A673 (cell line): ENCODE results near the gene TBCC. TPM values are rescaled to one million over a fixed set of nuclear protein-coding genes. Genes with fewer than 3 reads are reported as not detected.

ENCODE experiments used
- Bru-seq: library from RNA; stranded (reverse); fragments of 400-500 nt; gene quantifications from one replicate; lab custom pipeline; 2021; lab: Mats Ljungman, UMichigan
- BruChase-seq, 2 experiments: library from RNA; stranded (reverse); fragments of 400-500 nt; gene quantifications; one replicate each; lab custom pipeline; 2021; lab: Mats Ljungman, UMichigan
- BruUV-seq: library from RNA; stranded (reverse); fragments of 400-500 nt; replicated peaks from 2 replicates; lab custom pipeline; 2021; lab: Mats Ljungman, UMichigan
- CTCF ChIA-PET: fragments of 300-600 bp; sonication (Branson Sonifier 250); formaldehyde crosslinking; loops from one replicate; lab custom pipeline; 2022; ENCODE audit warnings: antibody characterized with exemption; lab: Charles Lee
- POLR2A ChIA-PET: fragments of 300-600 bp; sonication (Branson Sonifier 250); formaldehyde crosslinking; loops from one replicate; lab custom pipeline; 2022; ENCODE audit warnings: antibody characterized with exemption; ENCODE audit not compliant: low non-redundant PET; lab: Charles Lee
- DNase-seq: peaks from one replicate; pipeline ENCODE4 v3.0.0-alpha.2; 2015; ENCODE audit warnings: low spot score
- H3K27ac ChIP-seq: fragments of 200-600 bp; sonication (generic); 2 replicates; pipeline ENCODE4 v1.5.1; 2016; ENCODE audit warnings: mixed run types, low read depth, mild to moderate bottlenecking, mixed read lengths, antibody characterized with exemption, low read length; ENCODE audit not compliant: poor library complexity, severe bottlenecking
- H3K27me3 ChIP-seq: fragments of 200-600 bp; sonication (generic); replicated peaks from 2 replicates; pipeline ENCODE4 v1.6.1; 2017; ENCODE audit warnings: mixed run types, low read depth, mild to moderate bottlenecking, mixed read lengths, antibody characterized with exemption, low read length; ENCODE audit not compliant: insufficient read depth, poor library complexity
- H3K36me3 ChIP-seq: fragments of 200-600 bp; sonication (generic); 2 replicates; pipeline ENCODE4 v1.6.1; 2016; ENCODE audit warnings: mixed run types, mild to moderate bottlenecking, mixed read lengths, antibody characterized with exemption, low read length; ENCODE audit not compliant: insufficient read depth, poor library complexity, severe bottlenecking
- H3K4me1 ChIP-seq: fragments of 200-600 bp; sonication (generic); 2 replicates; pipeline ENCODE4 v1.6.1; 2017; ENCODE audit warnings: mixed run types, mild to moderate bottlenecking, mixed read lengths, antibody characterized with exemption, low read length; ENCODE audit not compliant: insufficient read depth, poor library complexity, severe bottlenecking
- H3K4me3 ChIP-seq: fragments of 200-600 bp; sonication (generic); 2 replicates; pipeline ENCODE4 v1.5.1; 2016; ENCODE audit warnings: low read depth, mixed run types, mild to moderate bottlenecking, mixed read lengths, low read length; ENCODE audit not compliant: poor library complexity, severe bottlenecking
- H3K9me3 ChIP-seq: fragments of 200-600 bp; sonication (generic); 2 replicates; pipeline ENCODE4 v1.6.1; 2016; ENCODE audit warnings: mixed run types, low read depth, mild to moderate bottlenecking, mixed read lengths, antibody characterized with exemption, low read length; ENCODE audit not compliant: poor library complexity, severe bottlenecking
- EZH2 ChIP-seq: fragments of 200-600 bp; sonication (generic); IDR thresholded peaks from 2 replicates; pipeline ENCODE4 v1.6.1; 2017; ENCODE audit warnings: borderline replicate concordance, low read depth, mild to moderate bottlenecking, mixed read lengths, antibody characterized with exemption, low read length; ENCODE audit not compliant: poor library complexity, severe bottlenecking
- intact Hi-C: fragments of 100-400 bp; cut with micrococcal nuclease; formaldehyde crosslinking; loops from one replicate; pipeline ENCODE4 v1.10.0; 2022; ENCODE audit not compliant: unreplicated experiment
- long read RNA-seq: library from polyadenylated mRNA; stranded (forward); transcript quantifications from one replicate; pipeline ENCODE4 v2.0.0, GENCODE V29; 2022
- total RNA-seq: library from RNA; stranded (reverse); gene quantifications from 2 replicates; pipeline ENCODE4 v1.2.3, GENCODE V29; 2021
- TF ChIP-seq, protein P1 (sequence below): fragments of 300-800, 200-600 bp; sonication (generic); conservative IDR thresholded peaks from 2 replicates; pipeline ENCODE4 v1.5.1; 2017; ENCODE audit warnings: low read depth, mild to moderate bottlenecking, antibody characterized with exemption, low read length, moderate library complexity, mixed read lengths

Gene TBCC, protein sequence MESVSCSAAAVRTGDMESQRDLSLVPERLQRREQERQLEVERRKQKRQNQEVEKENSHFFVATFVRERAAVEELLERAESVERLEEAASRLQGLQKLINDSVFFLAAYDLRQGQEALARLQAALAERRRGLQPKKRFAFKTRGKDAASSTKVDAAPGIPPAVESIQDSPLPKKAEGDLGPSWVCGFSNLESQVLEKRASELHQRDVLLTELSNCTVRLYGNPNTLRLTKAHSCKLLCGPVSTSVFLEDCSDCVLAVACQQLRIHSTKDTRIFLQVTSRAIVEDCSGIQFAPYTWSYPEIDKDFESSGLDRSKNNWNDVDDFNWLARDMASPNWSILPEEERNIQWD
- total RNA-seq (29.4 and 31.3 TPM in 2 replicates), Bru-seq, nascent RNA (percentile 80 among the genes with signal in this experiment), BruChase-seq, experiment 1, labeled RNA remaining after a 2-hour chase (percentile 95 among the genes with signal in this experiment), BruChase-seq, experiment 2, labeled RNA remaining after a 6-hour chase (percentile 75 among the genes with signal in this experiment)
- long read RNA-seq, transcript TBCC-201 (1 exons, 1,616 nt), result major isoform, 148 of 148 reads
- long read RNA-seq, partial matches to known transcripts, result 0 of 148 reads
- long read RNA-seq, other reads (novel, unspliced or antisense), result 0 of 148 reads

DNA sequence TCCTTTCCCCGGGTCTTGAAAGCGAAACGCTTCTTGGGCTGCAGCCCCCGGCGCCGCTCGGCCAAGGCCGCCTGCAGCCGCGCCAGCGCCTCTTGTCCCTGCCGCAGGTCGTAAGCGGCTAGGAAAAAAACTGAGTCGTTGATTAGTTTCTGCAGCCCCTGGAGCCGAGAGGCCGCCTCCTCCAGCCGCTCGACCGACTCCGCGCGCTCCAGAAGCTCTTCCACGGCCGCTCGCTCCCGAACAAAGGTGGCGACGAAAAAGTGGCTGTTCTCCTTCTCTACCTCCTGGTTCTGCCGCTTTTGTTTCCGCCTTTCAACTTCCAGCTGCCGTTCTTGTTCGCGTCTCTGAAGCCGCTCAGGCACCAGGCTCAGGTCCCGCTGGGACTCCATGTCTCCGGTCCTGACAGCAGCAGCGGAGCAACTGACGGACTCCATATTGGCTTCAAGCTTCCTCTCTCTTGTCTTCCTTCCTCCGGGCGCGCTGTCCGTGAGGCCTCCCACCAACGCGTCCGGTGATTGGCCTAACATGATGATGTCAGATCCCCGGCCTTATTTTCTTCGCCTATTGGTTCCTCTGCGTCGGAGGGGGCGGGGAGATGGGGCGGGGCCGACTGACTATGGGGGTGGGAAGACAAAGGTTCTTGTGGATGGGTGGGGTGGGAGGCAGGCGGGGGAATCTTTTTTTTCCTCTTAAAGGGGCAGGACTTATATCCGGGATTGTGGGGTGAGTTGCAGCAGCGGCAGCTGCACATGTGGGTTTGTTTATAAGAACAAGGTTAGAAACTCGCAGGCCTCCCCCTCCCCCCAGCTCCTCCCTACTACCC, at the start of gene TBCC:
Gene TBCC, minus strand, starts transcription at position 464 of the 823 bp plus-strand sequence. Its CDS starts 30 bp downstream, at position 434.
- intact Hi-C loops, result loop anchor here (1.0 to 2.0 kb wide), 2 partner anchors 36 to 131 kb away; partner anchors contain the start of gene BICRAL
- ChIA-PET CTCF (interaction anchor here (0.6 kb wide), 2 partner anchors 785 to 1623 kb away, joined by 4 to 5 read pairs; no protein-coding TSS in a partner anchor), POLR2A (interaction anchor here (0.7 to 2.3 kb wide), 4 partner anchors 9 to 1321 kb away, joined by 3 to 40 read pairs (median 4); partner anchors contain the start of gene BICRAL)
- Histone ChIP-seq H3K27me3 (no peaks in the 10 kb centered on the region), H3K9me3 (no peaks in the 10 kb centered on the region), H3K27ac (peak within 1 kb of the TSS; percentile 97), H3K4me1 (peaks cover 43% of the 10 kb centered on the region), H3K4me3 (peak within 1 kb of the TSS; percentile 98), H3K36me3 (no peaks in the 10 kb centered on the region)
- DNase-seq, result peak; percentile 99
- BruUV-seq, result TSS peak; percentile 82
- TF ChIP-seq, protein P1, sequence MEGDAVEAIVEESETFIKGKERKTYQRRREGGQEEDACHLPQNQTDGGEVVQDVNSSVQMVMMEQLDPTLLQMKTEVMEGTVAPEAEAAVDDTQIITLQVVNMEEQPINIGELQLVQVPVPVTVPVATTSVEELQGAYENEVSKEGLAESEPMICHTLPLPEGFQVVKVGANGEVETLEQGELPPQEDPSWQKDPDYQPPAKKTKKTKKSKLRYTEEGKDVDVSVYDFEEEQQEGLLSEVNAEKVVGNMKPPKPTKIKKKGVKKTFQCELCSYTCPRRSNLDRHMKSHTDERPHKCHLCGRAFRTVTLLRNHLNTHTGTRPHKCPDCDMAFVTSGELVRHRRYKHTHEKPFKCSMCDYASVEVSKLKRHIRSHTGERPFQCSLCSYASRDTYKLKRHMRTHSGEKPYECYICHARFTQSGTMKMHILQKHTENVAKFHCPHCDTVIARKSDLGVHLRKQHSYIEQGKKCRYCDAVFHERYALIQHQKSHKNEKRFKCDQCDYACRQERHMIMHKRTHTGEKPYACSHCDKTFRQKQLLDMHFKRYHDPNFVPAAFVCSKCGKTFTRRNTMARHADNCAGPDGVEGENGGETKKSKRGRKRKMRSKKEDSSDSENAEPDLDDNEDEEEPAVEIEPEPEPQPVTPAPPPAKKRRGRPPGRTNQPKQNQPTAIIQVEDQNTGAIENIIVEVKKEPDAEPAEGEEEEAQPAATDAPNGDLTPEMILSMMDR, result no peak
- no peak for TF ChIP-seq EZH2

DNA sequence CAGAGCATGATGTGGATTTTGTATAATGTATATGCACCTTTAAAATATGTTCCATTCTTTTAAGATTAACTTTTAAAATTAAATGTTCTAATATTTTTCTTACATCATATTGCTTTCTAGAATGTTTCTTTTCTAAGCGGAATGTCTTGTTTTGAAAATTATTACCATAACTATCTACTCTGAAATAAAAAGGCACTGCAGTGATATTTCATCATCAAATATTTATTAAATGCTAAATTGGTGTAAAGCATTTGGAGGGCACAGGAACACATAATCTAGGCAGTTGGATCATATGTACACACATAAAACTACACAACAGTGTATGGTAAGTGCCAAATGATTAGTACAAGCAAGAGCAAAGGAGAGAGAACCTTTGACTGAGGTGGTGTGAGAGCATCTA, 49.7 kb upstream of the TBCC start:
- H3K27ac ChIP-seq, result no peak overlapping the region
- no TSS peak for BruUV-seq
- DNase-seq, result no peak
- H3K4me1 ChIP-seq, result peaks cover under 1% of the 10 kb centered on the region
- H3K36me3 ChIP-seq, result no peaks in the 10 kb centered on the region
- intact Hi-C loops, result no loop called here
- no peak overlapping the region for H3K4me3 ChIP-seq
- ChIA-PET POLR2A (no interaction called here), CTCF (no interaction called here)
- TF ChIP-seq, protein P1, result no peak
- TF ChIP-seq EZH2, result no peak
- H3K27me3 ChIP-seq, result no peaks in the 10 kb centered on the region
- H3K9me3 ChIP-seq, result no peaks in the 10 kb centered on the region

DNA sequence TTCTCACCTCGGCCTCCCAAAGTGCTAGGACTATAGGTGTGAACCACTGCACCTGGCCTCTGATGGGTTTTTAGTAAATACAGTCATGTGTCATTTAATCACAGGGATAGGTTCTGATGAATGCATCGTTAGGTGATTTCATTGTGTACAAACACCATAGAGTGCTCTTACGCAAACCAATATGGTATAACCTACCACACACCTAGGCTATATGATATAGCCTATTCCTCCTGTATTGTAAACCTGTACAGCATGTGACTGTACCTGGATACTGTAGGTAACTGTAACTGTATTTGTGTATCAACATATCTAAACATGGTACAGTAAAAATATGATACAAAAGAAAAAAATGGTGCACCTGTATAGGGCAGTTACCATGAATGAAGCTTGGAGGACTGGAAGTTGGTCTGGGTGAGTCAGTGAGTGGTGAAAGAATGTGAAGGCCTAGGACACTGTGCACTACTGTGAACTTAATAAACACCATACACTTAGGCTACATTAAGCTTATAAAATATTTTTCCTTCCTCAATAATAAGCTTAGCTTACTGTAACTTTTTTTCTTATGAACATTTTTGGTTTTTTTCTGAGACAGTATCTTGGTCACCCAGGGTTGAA, 45.9 kb upstream of the TBCC start:
- H3K27me3 ChIP-seq, result no peaks in the 10 kb centered on the region
- CTCF ChIA-PET, result no interaction called here
- no peak overlapping the region for H3K4me3 ChIP-seq
- H3K27ac ChIP-seq, result no peak overlapping the region
- no peak for DNase-seq
- TF ChIP-seq, protein P1, result no peak
- TF ChIP-seq EZH2, result no peak
- H3K9me3 ChIP-seq, result no peaks in the 10 kb centered on the region
- H3K36me3 ChIP-seq, result peaks cover 5% of the 10 kb centered on the region
- POLR2A ChIA-PET, result no interaction called here
- peaks cover 14% of the 10 kb centered on the region for H3K4me1 ChIP-seq
- intact Hi-C loops, result no loop called here
- no TSS peak for BruUV-seq
